ENCODE results near the gene PAXX.

The PAXX gene

GRCh38 chr9:136977223-136977622 lies 15.0 kb upstream of the PAXX start, which contains the start of gene PTGDS:
Gene PTGDS, plus strand, starts transcription at chr9:136977504. Its CDS starts 75 bp downstream, at chr9:136977579.
- peak within 1 kb of the TSS; percentile 81 for H4K91ac ChIP-seq (ENCODE audit: low read length)
- no peaks in the 10 kb centered on the region for H3K79me1 ChIP-seq (replicated peaks; ENCODE audit: low read length, poor library complexity, severe bottlenecking)
- peaks cover 0 to 4% of the 10 kb centered on the region in 2 experiments for H3K36me3 ChIP-seq (ENCODE audit: control insufficient read depth in 1 of 2, insufficient read depth in 2 of 2, low read depth in 1 of 2, low read length in 2 of 2)
- H3K4me2 ChIP-seq (ENCODE audit: low read length, poor library complexity, severe bottlenecking), result peak within 1 kb of the TSS; percentile 59
- WGBS, result 86% methylated on average over 10 of the region's 10 CpGs
- peak within 1 kb of the TSS; percentile 42 to 75 for H3K18ac ChIP-seq (ENCODE audit: low read depth in 1 of 2, low read length in 2 of 2)
- H3K4me1 ChIP-seq (ENCODE audit: control insufficient read depth, insufficient read depth, low read depth, low read length), result peaks cover 33% of the 10 kb centered on the region
- peaks cover 0 to 23% of the 10 kb centered on the region in 2 experiments for H3K27me3 ChIP-seq (ENCODE audit: control insufficient read depth in 1 of 2, insufficient read depth in 1 of 2, low read length in 2 of 2)
- peak within 1 kb of the TSS; percentile 1 for H2BK5ac ChIP-seq (ENCODE audit: low read depth, low read length, poor library complexity, severe bottlenecking)
- H3K9ac ChIP-seq (ENCODE audit: low read length), result peak within 1 kb of the TSS; percentile 26
- peak within 1 kb of the TSS; percentile 1 for H2AFZ ChIP-seq (ENCODE audit: low read depth, low read length)
- peak within 1 kb of the TSS in 1 of 2 experiments; percentile 23 for H2BK12ac ChIP-seq (ENCODE audit: low read length in 2 of 2)
- H2BK120ac ChIP-seq (ENCODE audit: low read depth, low read length), result no peak within 1 kb of the TSS
- peak within 1 kb of the TSS; percentile 47 for H2AK5ac ChIP-seq (ENCODE audit: low read length, severe bottlenecking)
- peak within 1 kb of the TSS; percentile 33 for H2BK15ac ChIP-seq (ENCODE audit: low read depth, poor library complexity, severe bottlenecking)
- H3K14ac ChIP-seq (ENCODE audit: low read length in 2 of 2), result peak within 1 kb of the TSS in 1 of 2 experiments; percentile 72
- peak within 1 kb of the TSS in 1 of 2 experiments; percentile 1 for H3K23ac ChIP-seq (ENCODE audit: low read length in 2 of 2)
- peak; percentile 54 for DNase-seq
- no peak within 1 kb of the TSS for H3K27ac ChIP-seq (ENCODE audit: low read length, poor library complexity, severe bottlenecking)
- H3K4ac ChIP-seq (ENCODE audit: low read depth in 1 of 2, low read length in 2 of 2), result peak within 1 kb of the TSS; percentile 42 to 82
- H4K8ac ChIP-seq (ENCODE audit: low read length), result peak within 1 kb of the TSS; percentile 88
- no peaks in the 10 kb centered on the region for H3K9me3 ChIP-seq (ENCODE audit: control insufficient read depth, low read length)
- H3K4me3 ChIP-seq (ENCODE audit: insufficient read depth in 1 of 2, low read depth in 1 of 2, low read length in 2 of 2), result peak within 1 kb of the TSS; percentile 67 to 68

- Histone ChIP-seq H3K79me1 (replicated peaks; ENCODE audit: low read length, poor library complexity, severe bottlenecking) (no peaks in the 10 kb centered on the region), H3K4ac (ENCODE audit: low read depth in 1 of 2, low read length in 2 of 2) (peak overlapping the region; percentile 1 to 82), H2BK12ac (ENCODE audit: low read length in 2 of 2) (peak overlapping the region in 1 of 2 experiments; percentile 23), H3K4me3 (ENCODE audit: insufficient read depth in 1 of 2, low read depth in 1 of 2, low read length in 2 of 2) (peak overlapping the region; percentile 67 to 68), H2BK120ac (ENCODE audit: low read depth, low read length) (no peak overlapping the region), H3K4me1 (ENCODE audit: control insufficient read depth, insufficient read depth, low read depth, low read length) (peaks cover 33% of the 10 kb centered on the region), H3K27me3 (ENCODE audit: control insufficient read depth in 1 of 2, insufficient read depth in 1 of 2, low read length in 2 of 2) (peaks cover 4 to 25% of the 10 kb centered on the region in 2 experiments), H2BK15ac (ENCODE audit: low read depth, poor library complexity, severe bottlenecking) (peak overlapping the region; percentile 33), H3K14ac (ENCODE audit: low read length in 2 of 2) (peak overlapping the region in 1 of 2 experiments; percentile 72), H2AFZ (ENCODE audit: low read depth, low read length) (peak overlapping the region; percentile 1), H3K9ac (ENCODE audit: low read length) (peak overlapping the region; percentile 26), H3K9me3 (ENCODE audit: control insufficient read depth, low read length) (no peaks in the 10 kb centered on the region), H4K8ac (ENCODE audit: low read length) (peak overlapping the region; percentile 88), H4K91ac (ENCODE audit: low read length) (peak overlapping the region; percentile 81), H2BK5ac (ENCODE audit: low read depth, low read length, poor library complexity, severe bottlenecking) (no peak overlapping the region), H2AK5ac (ENCODE audit: low read length, severe bottlenecking) (no peak overlapping the region), H3K4me2 (ENCODE audit: low read length, poor library complexity, severe bottlenecking) (peak overlapping the region; percentile 59), H3K23ac (ENCODE audit: low read length in 2 of 2) (peak overlapping the region in 1 of 2 experiments; percentile 1), H3K18ac (ENCODE audit: low read depth in 1 of 2, low read length in 2 of 2) (peak overlapping the region; percentile 1 to 75), H3K27ac (ENCODE audit: low read length, poor library complexity, severe bottlenecking) (no peak overlapping the region), H3K36me3 (ENCODE audit: control insufficient read depth in 1 of 2, insufficient read depth in 2 of 2, low read depth in 1 of 2, low read length in 2 of 2) (peaks cover 0 to 4% of the 10 kb centered on the region in 2 experiments)
- 12% methylated on average over 31 of the region's 33 CpGs for whole genome bisulfite sequencing
- no peak for DNase-seq
Measured at GRCh38 chr9:136977649-136978072, 14.6 kb upstream of the PAXX start.

DNA sequence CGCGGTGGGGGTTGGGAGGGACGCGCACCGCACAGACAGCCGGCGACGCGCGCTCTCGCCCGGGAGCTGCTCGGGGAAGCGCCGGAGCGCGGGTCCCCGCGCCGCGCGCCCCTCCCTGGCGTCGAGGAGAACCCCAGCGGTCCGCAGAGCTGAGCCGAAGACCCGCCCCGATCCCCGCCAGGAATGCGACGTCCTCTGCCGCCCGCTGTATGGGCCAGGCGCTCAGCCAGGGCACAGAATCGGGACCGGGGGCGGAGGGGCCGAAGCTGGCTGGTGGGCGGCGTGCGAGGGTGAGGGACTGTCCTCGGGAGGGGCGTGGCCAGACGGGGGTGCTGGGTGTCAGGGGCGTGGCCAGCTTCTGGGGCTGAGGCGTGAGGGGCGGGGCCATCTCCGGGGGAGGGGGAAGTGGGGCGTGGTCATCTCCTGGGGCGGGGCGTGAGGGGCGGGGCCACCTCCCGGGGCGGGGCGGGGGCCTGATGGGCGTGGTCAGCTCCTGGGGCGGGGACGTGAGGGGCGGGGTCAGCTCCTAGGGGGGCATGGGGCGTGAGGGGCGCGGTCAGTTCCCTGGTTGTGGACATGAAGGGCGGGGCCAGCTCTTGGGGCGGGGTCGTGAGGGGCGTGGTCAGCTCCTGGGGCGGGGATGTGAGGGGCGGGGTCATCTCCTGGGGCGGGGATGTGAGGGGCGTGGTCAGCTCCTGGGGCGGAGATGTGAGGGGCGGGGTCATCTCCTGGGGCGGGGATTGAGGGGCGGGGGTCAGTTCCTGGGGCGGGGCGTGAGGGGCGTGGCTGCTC lies 14.0 kb upstream of the PAXX start:
- Histone ChIP-seq H2AK5ac (ENCODE audit: low read length, severe bottlenecking) (no peak overlapping the region), H3K27ac (ENCODE audit: low read length, poor library complexity, severe bottlenecking) (no peak overlapping the region), H4K91ac (ENCODE audit: low read length) (peak overlapping the region; percentile 81), H3K4me3 (ENCODE audit: insufficient read depth in 1 of 2, low read depth in 1 of 2, low read length in 2 of 2) (peak overlapping the region; percentile 67 to 68), H2AFZ (ENCODE audit: low read depth, low read length) (peak overlapping the region; percentile 1), H3K14ac (ENCODE audit: low read length in 2 of 2) (peak overlapping the region in 1 of 2 experiments; percentile 72), H3K23ac (ENCODE audit: low read length in 2 of 2) (no peak overlapping the region), H3K18ac (ENCODE audit: low read depth in 1 of 2, low read length in 2 of 2) (peak overlapping the region; percentile 1 to 75), H3K4me2 (ENCODE audit: low read length, poor library complexity, severe bottlenecking) (peak overlapping the region; percentile 59), H3K9me3 (ENCODE audit: control insufficient read depth, low read length) (no peaks in the 10 kb centered on the region), H3K36me3 (ENCODE audit: control insufficient read depth in 1 of 2, insufficient read depth in 2 of 2, low read depth in 1 of 2, low read length in 2 of 2) (peaks cover 0 to 4% of the 10 kb centered on the region in 2 experiments), H3K9ac (ENCODE audit: low read length) (peak overlapping the region; percentile 26), H2BK5ac (ENCODE audit: low read depth, low read length, poor library complexity, severe bottlenecking) (no peak overlapping the region), H3K79me1 (replicated peaks; ENCODE audit: low read length, poor library complexity, severe bottlenecking) (no peaks in the 10 kb centered on the region), H3K4me1 (ENCODE audit: control insufficient read depth, insufficient read depth, low read depth, low read length) (peaks cover 30% of the 10 kb centered on the region), H2BK12ac (ENCODE audit: low read length in 2 of 2) (peak overlapping the region in 1 of 2 experiments; percentile 23), H4K8ac (ENCODE audit: low read length) (peak overlapping the region; percentile 88), H3K4ac (ENCODE audit: low read depth in 1 of 2, low read length in 2 of 2) (peak overlapping the region in 1 of 2 experiments; percentile 82), H2BK120ac (ENCODE audit: low read depth, low read length) (no peak overlapping the region), H3K27me3 (ENCODE audit: control insufficient read depth in 1 of 2, insufficient read depth in 1 of 2, low read length in 2 of 2) (peaks cover 10 to 31% of the 10 kb centered on the region in 2 experiments), H2BK15ac (ENCODE audit: low read depth, poor library complexity, severe bottlenecking) (no peak overlapping the region)
- peak; percentile 66 for DNase-seq
- 2% methylated on average over 48 of the region's 78 CpGs for WGBS

DNA sequence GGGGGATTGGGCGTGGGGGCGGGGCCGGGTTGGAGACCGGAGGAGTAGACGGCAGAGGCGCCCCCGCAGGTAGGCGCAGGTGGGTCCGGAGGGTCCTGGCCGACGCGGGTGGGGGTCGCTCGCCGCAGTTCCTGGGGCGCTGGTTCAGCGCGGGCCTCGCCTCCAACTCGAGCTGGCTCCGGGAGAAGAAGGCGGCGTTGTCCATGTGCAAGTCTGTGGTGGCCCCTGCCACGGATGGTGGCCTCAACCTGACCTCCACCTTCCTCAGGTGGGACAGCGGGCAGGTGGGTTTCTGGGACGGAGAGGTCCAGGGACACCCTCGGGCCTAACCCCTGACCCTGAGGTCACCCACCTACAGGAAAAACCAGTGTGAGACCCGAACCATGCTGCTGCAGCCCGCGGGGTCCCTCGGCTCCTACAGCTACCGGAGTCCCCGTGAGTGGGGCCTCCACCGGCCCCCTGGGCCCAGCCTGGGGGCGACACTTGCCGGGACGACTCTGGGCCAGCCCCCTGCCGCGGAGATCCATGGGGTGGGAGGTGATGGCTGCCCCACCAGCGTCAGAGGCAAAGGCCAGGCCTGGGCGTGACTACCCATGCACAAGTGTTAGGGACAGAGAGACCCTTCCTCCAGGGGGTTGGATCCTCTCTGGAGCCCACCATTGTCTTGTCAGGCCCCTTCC lies 13.2 kb upstream of the PAXX start:
- H2BK5ac ChIP-seq (ENCODE audit: low read depth, low read length, poor library complexity, severe bottlenecking), result no peak overlapping the region
- no peak for DNase-seq

More for the DNA sequence above, 13.2 kb upstream of the PAXX start:
- no peak overlapping the region for H3K4me3 ChIP-seq (ENCODE audit: insufficient read depth in 1 of 2, low read depth in 1 of 2, low read length in 2 of 2)
- no peak overlapping the region for H2AFZ ChIP-seq (ENCODE audit: low read depth, low read length)
- no peak overlapping the region for H4K91ac ChIP-seq (ENCODE audit: low read length)
- no peak overlapping the region for H3K9ac ChIP-seq (ENCODE audit: low read length)
- no peak overlapping the region for H3K27ac ChIP-seq (ENCODE audit: low read length, poor library complexity, severe bottlenecking)
- H3K4me2 ChIP-seq (ENCODE audit: low read length, poor library complexity, severe bottlenecking), result no peak overlapping the region
- H2AK5ac ChIP-seq (ENCODE audit: low read length, severe bottlenecking), result no peak overlapping the region
- H3K36me3 ChIP-seq (ENCODE audit: control insufficient read depth in 1 of 2, insufficient read depth in 2 of 2, low read depth in 1 of 2, low read length in 2 of 2), result peaks cover 0 to 4% of the 10 kb centered on the region in 2 experiments
- H2BK120ac ChIP-seq (ENCODE audit: low read depth, low read length), result no peak overlapping the region
- 58% methylated on average over 38 of the region's 41 CpGs for WGBS
- H3K14ac ChIP-seq (ENCODE audit: low read length in 2 of 2), result no peak overlapping the region
- H3K4me1 ChIP-seq (ENCODE audit: control insufficient read depth, insufficient read depth, low read depth, low read length), result peaks cover 30% of the 10 kb centered on the region
- no peak overlapping the region for H3K4ac ChIP-seq (ENCODE audit: low read depth in 1 of 2, low read length in 2 of 2)
- H3K18ac ChIP-seq (ENCODE audit: low read depth in 1 of 2, low read length in 2 of 2), result no peak overlapping the region
- no peak overlapping the region for H2BK12ac ChIP-seq (ENCODE audit: low read length in 2 of 2)
- H3K23ac ChIP-seq (ENCODE audit: low read length in 2 of 2), result no peak overlapping the region
- no peaks in the 10 kb centered on the region for H3K9me3 ChIP-seq (ENCODE audit: control insufficient read depth, low read length)
- H3K79me1 ChIP-seq (replicated peaks; ENCODE audit: low read length, poor library complexity, severe bottlenecking), result no peaks in the 10 kb centered on the region
- H4K8ac ChIP-seq (ENCODE audit: low read length), result no peak overlapping the region
- H2BK15ac ChIP-seq (ENCODE audit: low read depth, poor library complexity, severe bottlenecking), result no peak overlapping the region
- H3K27me3 ChIP-seq (ENCODE audit: control insufficient read depth in 1 of 2, insufficient read depth in 1 of 2, low read length in 2 of 2), result peaks cover 17 to 38% of the 10 kb centered on the region in 2 experiments

Measured in mesenchymal stem cell (in vitro differentiated cells and primary cell).